Amygdala (tissue), 56 donors: ENCODE measurements around the gene USP10.
A peak's percentile ranks its signal among the peaks of the same experiment; 100 is the strongest.

Experiments used
- DNase-seq, 56 donors: peaks; one replicate each; lab custom pipeline; 2025; lab: John Stamatoyannopoulos, UW

The USP10 gene

GRCh38 chr16:84794186-84794585 lies 94.4 kb downstream of the USP10 start:
- no peak for DNase-seq

- DNase-seq: no peak
Observed at GRCh38 chr16:84794626-84795025, 94.8 kb downstream of the USP10 start.

- no peak for DNase-seq
Observed at GRCh38 chr16:84795329-84796053, 95.7 kb downstream of the USP10 start.

GRCh38 chr16:84800158-84800978 lies 100.6 kb downstream of the USP10 start:
- DNase-seq: no peak

GRCh38 chr16:84803146-84803545 lies 103.3 kb downstream of the USP10 start:
- no peak for DNase-seq

- no peak for DNase-seq
Observed at GRCh38 chr16:84804326-84804725, 104.5 kb downstream of the USP10 start.

GRCh38 chr16:84806256-84806889 lies 106.6 kb downstream of the USP10 start:
- peak in 4 of 56 donors; percentile 5 to 23 (median 8) for DNase-seq

GRCh38 chr16:84806890-84807258 lies 107.1 kb downstream of the USP10 start:
- DNase-seq: no peak

- no peak for DNase-seq
Observed at GRCh38 chr16:84807776-84808175, 108.0 kb downstream of the USP10 start.

GRCh38 chr16:84808826-84809225 lies 109.0 kb downstream of the USP10 start:
- no peak for DNase-seq

- DNase-seq: peak in 1 of 56 donors; percentile 15
Observed at GRCh38 chr16:84810518-84811273, 110.9 kb downstream of the USP10 start.

- DNase-seq: no peak
Observed at GRCh38 chr16:84811529-84811928, 111.7 kb downstream of the USP10 start.

- no peak for DNase-seq
Observed at GRCh38 chr16:84813141-84813934, 113.5 kb downstream of the USP10 start.

GRCh38 chr16:84815462-84815861 lies 115.7 kb downstream of the USP10 start:
- no peak for DNase-seq

- no peak for DNase-seq
Observed at GRCh38 chr16:84816023-84816422, 116.2 kb downstream of the USP10 start.

- DNase-seq: no peak
Observed at GRCh38 chr16:84816485-84816884, 116.7 kb downstream of the USP10 start.

- no peak for DNase-seq
Observed at GRCh38 chr16:84817206-84817605, 117.4 kb downstream of the USP10 start.

GRCh38 chr16:84817613-84818012 lies 117.8 kb downstream of the USP10 start:
- DNase-seq: no peak

GRCh38 chr16:84818133-84818532 lies 118.3 kb downstream of the USP10 start:
- no peak for DNase-seq
